Measurements from ENCODE around the gene OPHN1.
A peak's percentile ranks its signal among the peaks of the same experiment; 100 is the strongest.
"Not testable (repeated sequence)": the region's sequence is repeated elsewhere in the genome, so short reads cannot be mapped to it uniquely, and the experiment has no call there.

OPHN1 gene

DNA sequence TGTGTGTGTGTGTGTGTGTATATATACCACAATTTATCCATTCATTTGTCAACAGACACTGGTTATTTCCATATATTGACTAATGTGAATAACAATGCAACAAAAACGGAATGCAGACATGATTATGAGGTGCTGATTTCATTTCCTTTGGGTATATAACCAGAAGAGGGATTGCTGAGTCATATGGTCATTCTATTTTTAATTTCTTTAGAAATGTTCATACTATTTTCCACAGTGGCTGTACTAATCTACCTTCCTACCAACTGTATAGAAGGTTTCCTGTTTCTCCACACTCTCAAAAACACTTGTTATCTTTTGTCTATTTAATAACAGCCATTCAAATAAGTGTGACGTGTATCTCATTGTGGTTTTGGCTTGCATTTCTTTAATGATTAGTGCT is 269.9 kb downstream of the OPHN1 start:
- DNase-seq (ENCODE audit: low spot score): peak; percentile 10

DNA sequence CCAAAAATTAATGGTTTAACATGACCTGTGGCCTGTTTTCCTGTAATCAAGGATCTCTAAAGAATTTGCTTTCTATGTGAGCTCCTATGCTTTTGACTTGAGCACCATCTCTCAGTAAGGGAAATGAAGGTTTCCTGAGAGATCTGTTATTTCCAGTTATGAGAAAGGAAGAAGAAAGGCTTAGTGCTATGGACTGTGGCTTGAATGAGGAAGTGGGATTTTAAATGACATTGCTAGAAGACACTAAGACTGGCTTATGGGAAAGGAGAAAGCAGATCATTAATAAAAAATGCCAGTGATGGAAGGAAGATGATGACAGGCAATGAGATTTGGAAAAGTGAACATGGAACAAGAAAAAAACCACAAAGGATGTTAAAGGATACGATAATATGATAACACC is 285.4 kb downstream of the OPHN1 start:
- DNase-seq (ENCODE audit: low spot score): no peak

DNA sequence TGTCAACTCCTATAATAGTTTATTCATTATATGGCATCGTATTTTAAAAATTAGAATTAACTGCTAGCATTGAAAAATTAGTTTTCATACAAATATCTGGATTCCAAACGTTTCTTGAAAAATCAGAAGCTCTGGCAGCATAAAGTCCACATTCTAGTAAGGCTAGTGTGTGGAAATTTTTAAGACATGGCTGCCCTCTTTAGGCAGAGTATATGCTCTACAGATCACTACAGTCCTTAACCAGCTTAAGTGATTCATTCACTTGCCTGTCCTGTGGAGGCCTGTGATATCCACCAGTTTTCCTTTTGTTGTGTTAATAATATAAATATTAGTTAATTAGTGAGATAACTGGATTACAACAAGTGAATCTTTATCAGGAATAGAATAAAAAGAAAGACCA is 287.2 kb downstream of the OPHN1 start:
- peak; percentile 8 for DNase-seq (ENCODE audit: low spot score)

DNA sequence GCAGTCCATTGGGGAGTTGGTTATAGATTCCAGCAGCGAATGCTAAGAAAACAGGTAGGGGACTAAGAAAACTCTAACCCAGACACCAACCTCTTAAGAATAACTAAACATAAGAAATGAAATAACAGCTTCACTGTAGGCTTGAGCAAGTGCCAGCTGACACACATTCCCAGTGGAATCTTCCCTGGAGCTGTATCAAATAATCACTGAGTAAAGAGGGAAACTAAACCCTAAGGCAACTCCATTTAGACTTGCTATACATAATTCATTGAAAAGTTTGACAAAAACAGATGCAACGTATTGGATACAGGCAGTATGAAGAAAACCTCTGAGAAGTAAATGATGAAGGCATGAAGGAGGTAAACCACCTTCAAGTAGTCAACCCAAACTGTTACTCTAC is 293.5 kb downstream of the OPHN1 start:
- DNase-seq (ENCODE audit: low spot score): no peak

DNA sequence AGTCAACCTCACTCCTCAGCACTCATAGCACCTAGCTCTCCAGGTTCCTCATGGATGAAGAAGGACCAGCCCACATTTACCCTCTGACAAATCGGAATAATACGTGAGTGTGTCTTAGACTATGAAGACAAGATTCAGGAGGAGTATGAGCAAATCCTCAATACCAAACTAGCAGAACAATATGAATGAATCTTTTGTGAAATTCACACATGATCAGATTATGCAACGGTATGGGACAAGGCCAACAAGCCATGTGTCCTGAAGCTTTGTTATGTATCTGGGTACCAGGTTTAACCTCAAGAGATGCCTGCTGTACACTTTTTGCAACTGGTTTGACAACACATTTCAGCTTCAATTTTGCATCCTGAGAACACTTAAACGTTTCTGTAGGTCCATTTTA is 300.1 kb downstream of the OPHN1 start:
- no peak for DNase-seq (ENCODE audit: low spot score)

DNA sequence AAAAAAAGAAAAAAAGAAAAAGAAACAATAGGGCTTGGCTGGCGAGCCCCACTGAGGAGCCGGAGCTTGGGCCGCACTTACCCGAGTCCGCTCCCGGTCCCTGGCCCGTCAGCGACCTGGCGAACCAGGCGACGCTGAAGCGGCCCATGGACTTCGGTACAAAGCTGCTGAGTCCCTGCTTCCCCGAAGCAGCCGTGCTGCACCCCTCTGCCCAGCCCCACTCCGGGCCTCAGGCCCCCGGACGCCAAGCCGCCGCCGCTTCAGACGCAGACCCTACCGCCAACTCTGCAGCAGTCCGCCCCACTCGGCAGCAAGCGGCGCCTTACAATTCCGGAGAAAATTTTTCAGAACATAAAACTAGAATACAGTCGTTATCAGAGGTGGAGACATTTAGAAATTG is 300.5 kb downstream of the OPHN1 start:
- no peak for DNase-seq (ENCODE audit: low spot score)

DNA sequence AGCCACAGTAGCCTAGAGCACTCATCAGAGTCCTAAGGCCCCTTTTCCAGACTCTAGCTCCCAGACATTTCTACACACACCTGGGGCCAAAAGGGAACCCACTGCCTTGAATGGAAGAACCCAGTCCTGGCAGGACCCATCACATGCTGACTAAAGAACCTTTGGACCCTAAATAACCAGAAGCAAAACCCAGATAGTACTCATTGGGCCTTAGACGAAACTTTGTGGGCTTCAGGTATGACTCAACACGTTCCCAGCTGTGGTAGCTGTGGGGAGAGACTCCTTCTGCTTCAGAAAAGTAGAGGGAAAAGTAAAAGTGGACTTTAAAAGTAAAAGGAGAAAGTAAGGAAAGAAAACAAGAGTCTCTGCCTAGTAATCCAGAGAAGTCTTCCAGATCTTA is 311.5 kb downstream of the OPHN1 start:
- DNase-seq (ENCODE audit: low spot score): no peak

DNA sequence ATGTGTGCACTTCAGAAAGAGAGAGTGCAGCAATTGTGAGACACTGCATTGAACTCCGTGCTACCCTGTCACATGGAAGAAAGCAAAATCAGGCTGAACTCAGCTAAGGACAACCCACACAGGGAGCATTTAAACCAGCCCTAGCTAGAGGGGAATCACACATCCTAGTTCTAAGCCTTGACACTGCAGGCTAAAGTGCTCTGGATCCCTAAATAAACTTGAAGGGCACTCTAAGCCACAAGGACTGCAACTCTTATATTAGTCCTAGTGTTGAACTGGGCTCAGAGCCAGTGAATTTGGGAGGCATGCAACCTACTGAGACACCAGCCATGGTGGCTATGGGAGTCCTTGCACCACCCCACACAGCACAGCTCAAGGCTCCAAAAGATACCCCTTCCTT is 311.9 kb downstream of the OPHN1 start:
- no peak for DNase-seq (ENCODE audit: low spot score)

DNA sequence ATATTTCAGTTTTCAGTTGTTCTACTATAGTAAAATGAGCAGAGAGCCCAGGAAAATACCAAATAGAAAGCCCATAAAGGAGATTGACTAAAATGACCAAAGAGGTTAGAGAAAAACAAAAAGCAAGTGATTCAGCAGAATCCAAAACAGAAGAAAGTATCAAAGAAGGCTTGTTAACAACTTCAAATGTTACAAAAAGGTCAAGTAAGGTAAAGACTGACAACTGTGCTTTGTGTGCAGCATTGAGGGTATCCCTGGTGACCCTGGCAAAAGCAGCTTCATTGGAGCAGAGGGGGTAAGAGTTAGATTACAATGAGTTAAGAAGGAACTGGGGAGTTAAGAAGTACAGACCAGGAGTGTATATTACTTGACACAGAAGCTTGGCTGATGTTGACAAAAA is 317.9 kb downstream of the OPHN1 start:
- no peak for DNase-seq (ENCODE audit: low spot score)

DNA sequence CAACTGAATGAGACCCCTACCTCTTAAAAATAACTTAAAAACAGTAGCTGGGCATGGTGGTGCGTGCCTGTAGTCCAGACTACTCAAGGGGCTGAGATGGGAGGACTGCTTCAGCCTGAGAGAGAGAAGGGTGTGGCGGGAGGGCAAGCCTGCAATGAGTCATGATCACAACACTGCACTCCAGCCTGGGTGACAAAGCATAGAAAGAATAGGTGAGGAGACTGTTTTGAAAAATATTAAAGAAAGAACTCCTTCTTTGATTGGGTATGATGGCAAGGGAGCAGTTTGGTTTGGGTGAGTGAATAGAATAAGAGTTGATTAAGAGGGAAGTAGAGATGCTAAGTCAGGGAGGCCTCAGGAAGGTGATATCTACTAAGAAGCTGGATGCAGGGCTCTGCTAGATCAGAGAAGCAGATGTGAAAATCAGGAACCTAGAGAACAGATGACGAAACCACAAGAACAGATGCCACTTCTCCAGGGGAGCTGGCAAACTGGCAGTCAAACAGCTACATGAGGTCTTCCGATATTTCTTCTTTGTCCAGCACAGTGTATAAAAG is 318.6 kb downstream of the OPHN1 start:
- DNase-seq (ENCODE audit: low spot score): no peak

DNA sequence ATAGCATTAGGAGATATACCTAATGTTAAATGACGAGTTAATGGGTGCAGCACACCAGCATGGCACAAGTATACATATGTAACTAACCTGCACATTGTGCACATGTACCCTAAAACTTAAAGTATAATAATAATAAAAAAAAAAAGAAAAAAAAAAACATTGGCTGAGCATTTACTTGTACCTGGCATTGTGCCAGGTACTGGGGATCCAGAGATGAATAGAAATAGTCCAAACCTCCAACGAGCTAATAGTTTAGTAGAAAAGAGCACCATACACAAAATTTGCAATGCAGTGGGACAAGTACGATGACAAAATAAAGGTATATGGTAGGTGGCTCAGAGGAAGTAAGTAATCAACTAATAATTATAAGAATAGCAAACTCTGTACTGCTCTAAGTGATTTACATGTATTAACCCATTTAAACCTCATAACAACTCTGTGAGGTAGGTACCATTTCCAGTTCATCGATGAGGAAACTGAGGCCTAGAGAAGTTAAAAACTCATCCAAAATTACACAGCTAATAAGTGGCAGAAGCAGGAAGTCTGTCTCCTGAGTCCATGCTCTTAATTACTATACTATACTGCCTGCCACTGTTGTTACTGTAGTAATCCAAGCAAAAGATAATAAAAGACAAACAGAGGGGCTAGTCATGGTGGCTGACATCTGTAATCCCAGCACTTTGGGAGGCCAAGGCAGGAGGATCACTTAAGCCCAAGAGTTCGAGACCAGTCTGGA is 319.3 kb downstream of the OPHN1 start:
- no peak for DNase-seq (ENCODE audit: low spot score)

DNA sequence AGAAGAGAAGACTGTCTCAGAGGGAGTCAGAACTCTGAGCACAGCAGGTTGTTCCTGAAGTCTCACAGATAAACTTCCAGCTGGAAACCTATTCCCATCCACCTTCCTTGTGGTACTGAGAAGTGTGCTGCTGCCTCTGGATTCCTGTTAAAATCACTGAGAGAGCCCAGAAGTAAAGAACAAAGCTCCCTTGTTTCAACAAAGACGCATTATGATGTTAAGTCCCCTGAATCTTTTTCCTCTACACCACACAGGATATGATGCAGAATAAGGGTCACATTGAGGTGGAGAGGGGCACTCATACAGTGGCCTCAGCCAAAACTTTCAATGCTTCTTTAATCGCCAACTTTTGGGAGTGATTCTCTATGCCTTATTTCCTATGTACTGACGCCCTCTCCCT is 321.0 kb downstream of the OPHN1 start:
- no peak for DNase-seq (ENCODE audit: low spot score)

DNA sequence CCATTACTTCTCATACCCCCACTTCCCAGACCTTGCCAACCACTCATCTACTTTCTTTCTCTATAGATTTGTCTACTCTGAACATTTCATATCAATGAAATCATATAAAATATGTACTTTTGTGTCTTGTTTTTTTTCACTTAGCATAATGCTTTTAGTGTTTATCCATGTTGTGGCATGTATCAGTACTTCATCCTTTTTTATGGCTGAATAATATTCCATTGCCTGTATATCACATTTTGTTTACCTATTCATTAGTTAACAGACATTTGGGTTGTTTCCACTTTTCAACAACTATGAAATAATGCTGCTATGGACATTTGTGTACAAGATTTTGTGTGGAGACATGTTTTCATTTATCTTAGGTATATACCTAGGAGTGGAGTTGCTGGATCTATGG is 324.1 kb downstream of the OPHN1 start:
- no peak for DNase-seq (ENCODE audit: low spot score)

DNA sequence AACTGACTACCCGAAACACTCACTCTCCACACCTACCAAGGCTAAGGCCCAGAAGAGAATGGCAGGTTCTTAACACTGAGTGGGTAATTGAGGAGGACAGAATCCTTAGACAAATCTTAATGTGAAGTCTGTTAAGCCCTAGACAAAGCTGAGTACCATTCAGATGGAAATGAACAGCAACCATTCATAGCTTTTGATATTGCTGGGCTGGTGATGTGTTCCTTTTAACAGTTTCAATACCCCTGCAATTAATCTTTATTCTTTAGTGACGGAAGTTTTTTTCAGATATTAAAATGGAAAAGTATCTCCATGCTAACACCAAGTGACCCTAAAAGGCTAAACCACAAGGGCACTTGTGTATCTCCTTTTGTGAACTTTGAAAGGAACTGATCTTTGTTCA is 334.9 kb downstream of the OPHN1 start:
- DNase-seq (ENCODE audit: low spot score): no peak

DNA sequence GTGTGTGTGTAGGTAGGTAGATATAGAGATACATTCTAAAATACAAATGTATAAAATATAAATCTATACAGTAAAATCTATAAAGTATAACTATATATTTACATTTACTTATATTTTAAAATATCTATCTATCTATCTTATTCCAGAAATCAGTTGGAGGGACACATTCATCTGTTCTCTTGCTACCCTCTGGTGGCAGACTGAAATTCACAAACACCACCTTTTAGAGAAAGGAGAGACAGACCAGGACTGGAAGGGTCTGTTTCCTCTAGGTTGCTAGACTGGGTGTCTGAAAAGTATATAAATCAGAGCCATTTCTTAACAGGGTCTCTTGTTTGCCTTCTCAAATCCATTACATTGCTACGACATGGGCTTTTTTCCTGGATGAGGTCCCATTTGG is 343.0 kb downstream of the OPHN1 start:
- DNase-seq (ENCODE audit: low spot score): no peak

DNA sequence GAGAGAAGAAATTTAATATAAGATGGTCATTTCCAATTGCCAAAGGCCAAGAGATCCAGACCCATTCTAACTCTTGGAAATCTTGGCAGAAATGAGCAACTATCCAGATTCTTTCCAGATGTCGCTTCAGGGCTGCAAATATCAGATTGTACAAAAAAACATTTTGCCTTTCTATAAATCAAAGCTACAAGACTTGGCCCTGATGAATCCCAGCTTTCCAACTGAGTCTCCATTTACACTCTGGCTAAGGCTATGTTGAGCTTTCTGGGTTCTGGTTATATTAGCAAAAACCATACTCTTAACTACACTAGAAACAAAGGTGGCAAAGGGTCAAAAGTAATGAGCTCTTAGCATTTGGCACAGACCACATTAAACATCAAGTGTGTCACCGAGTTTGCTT is 345.8 kb downstream of the OPHN1 start:
- DNase-seq (ENCODE audit: low spot score): no peak

DNA sequence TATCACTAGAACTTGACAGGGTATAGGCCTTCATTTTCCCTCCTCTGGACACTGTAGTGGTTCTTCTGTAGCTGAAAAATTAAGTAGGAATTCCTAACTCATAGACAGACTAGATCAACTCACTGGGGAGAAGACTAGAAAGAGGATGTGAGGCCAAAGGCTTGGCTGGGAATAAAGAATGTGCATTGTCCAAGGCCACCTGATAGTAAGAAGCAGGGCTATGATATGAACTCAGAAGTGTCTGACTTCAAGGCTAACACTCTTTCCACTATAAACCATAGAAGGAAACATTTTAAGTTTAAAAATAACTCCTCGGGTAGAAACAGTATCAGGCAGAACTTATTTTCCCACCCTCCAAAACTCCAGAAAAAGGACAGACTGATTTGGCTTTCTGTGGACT is 346.6 kb downstream of the OPHN1 start:
- DNase-seq (ENCODE audit: low spot score): no peak

DNA sequence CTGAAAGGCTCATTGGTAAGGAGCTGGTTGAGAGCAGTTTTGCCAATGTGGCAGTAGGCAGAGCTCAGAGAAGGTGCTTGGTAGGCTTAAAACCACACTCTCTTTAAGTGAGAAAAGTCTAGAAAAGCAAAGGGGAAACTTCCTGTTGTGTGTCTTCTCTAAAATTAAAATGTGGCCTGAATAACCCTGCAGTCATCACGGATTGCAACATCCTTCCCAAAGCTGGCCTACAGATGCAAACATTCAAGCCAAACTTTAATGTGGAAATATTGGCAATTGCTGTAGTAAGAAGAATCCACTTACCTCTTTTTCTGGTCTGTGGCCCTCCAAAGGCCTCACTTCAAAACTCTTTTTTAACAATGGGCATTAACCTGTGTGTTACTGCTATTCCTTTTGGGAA is 348.5 kb downstream of the OPHN1 start:
- DNase-seq (ENCODE audit: low spot score): no peak

DNA sequence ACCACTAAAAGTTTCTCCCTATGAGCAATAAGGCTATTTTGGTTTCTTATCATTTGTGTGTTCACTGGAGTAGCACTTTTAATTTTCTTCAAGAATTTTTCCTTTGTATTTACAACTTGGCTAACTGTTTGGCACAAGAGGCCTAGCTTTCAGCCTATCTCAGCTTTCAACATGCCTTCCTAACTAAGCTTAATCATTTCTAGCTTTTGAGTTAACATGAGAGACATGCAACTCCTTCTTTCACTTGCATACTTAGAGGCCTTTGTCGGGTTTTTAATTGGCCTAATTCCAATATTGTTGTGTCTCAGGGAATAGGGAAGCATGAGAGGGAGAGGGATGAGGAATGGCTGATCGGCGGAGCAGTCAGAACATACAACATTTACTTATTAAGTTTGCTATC is 349.8 kb downstream of the OPHN1 start:
- no peak for DNase-seq (ENCODE audit: low spot score)

DNA sequence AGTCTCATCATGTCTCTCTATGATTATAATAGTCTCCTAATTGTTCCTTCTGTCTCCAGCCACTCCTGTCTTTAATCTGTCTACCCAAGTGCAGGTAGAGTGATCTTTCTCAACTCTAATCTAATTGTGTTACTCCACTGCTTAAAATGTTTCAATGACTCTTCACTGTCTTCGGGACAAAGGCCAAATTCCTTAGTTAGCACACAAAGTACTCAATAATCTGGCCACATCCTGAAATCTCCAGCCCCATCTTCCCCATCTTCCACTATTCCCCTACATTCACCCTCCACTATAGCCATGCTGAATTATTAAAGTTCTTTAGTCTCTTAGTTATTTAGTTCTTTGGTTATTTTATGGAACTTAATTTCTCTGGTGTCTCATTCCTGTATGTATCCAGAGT is 353.3 kb downstream of the OPHN1 start:
- no peak for DNase-seq (ENCODE audit: low spot score)

DNA sequence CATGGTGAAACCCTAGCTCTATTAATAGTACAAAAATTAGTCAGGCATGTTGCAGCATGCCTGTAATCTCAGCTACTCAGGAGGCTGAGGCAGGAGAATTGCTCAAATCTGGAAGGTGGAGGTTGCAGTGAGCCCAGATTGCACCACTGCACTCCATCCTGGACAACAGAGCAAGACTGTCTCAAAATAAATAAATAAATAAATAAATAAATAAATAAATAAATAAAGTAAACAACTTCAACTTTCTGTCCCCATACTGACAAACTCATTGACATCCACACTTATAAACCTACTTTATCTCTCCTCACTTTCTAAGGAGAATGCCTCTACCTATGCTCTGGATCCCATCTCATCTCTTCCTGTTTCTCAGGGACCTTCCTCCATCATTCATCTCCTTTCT is 354.5 kb downstream of the OPHN1 start:
- not testable (repeated sequence) for DNase-seq (ENCODE audit: low spot score)

DNA sequence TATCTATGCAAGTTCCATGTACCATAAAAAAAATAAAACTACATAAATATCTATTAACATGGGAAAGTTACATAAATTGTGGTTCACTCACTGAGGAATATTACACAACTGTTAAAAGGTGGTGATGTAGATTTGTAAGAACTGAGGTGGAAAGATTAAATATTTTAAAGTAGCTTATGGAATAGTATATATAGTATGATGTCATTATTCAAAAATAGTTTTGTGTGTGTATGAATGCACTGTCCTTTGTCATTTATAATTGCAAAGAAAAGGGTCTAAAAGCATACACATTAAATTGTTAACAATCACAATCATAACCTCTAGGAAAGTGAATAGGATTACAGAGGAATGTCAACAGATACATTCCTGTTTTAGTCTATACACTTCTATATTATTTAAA is 355.9 kb downstream of the OPHN1 start:
- no peak for DNase-seq (ENCODE audit: low spot score)

DNA sequence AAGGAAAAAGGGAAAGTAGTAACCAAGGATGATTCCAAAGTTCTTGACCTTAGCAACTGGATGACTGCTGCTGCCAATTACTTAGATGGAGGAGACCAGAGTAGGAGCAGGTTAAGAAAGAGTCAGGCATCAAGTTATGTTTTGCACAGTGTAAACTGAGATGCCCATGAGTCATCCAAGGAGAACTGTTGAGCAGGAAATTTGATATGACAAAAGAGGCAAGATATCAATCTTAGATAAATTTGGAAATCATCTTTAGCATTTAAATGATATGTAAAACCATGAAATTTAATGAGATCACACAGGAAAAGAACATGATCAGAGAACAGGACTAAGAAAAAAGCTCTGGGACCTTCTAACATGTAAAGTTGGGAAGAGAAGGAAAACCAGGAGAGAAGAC is 361.3 kb downstream of the OPHN1 start:
- no peak for DNase-seq (ENCODE audit: low spot score)

DNA sequence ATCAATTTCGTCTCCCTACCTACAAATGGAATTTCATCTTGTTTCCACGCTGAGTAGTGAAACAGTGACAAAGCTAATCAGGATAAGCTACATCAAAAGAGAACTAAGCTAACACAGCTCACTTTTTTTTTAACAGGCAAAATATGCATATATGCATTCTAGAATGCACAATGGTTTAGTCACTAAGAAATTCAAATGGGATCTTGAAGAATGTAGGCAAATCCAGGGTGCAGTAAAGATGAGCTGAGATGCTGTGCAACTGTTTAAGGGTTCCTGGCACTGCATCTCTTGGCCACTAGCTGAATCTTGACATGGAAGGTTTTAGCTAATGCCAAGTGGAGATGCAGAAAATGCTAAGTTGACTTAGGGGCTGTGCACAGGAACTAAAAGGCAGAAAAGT is 363.2 kb downstream of the OPHN1 start:
- not testable (repeated sequence) for DNase-seq (ENCODE audit: low spot score)

DNA sequence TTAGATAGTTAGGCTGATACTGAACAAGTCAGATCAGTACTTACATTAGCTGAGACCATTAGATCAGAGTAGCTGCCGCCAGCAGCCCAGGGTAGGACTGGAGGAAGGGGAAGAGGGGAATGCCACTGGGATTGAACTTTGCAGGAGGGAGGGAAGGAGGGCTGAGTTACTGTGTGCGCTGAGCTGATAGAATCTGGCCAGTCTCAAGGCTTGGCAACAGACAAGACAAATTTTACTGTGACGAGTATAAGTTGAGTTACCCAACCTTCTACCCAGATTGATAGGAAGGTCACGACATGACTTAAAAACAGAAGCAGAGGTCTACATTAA is 372.1 kb downstream of the OPHN1 start:
- no peak for DNase-seq (ENCODE audit: low spot score)

Data from activated CD4-positive, alpha-beta T cell treated with anti-CD3 and anti-CD28 coated beads, Interleukin-2, Interleukin-4, amounts not matched to agents 100 ng/mL and 50 ng/mL, durations not matched to agents 16 hours and 8 hours (primary cell).